SK-N-MC (cell line): ENCODE measurements around the gene USP22.

Experiments
- EZH2 ChIP-seq: fragments of 200-600 bp; sonication (generic); IDR thresholded peaks from one replicate; pipeline ENCODE4 v1.6.1; 2017; ENCODE audit warnings: antibody characterized with exemption
- POLR2AphosphoS5 ChIP-seq: IDR thresholded peaks from 2 replicates; pipeline ENCODE4 v1.6.1; 2012; ENCODE audit warnings: mild to moderate bottlenecking, low read depth, low read length, borderline replicate concordance

DNA sequence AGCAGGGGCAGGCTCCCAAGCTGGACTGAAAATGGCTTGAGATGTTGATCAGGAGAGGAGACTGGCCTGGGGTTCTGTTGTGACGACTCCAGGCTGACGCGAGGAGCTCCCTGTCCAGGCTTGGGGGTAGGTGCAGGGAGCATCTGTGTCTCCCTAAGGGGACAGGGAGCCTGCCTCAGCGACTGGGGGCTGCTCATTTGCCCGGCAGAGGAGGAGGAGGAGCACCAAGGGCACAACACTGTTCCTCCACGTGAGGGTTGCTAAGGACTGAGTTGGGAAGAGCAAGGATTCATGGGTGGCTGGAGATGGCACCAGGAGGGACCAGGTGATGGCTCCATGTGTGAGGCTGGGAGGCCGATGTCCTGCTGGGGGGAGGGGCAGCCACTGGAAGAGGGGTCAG, 53.3 kb downstream of the USP22 start:
- no peak for TF ChIP-seq POLR2AphosphoS5
- TF ChIP-seq EZH2: no peak
